Central memory CD8-positive, alpha-beta T cell (primary cell): ENCODE results near the gene SH3BP1.

Source experiments
- ATAC-seq: fragments of 150-1000 bp; cut with Tn5 transposase; replicated peaks from 2 replicates; pipeline ENCODE4 v1.10.0; 2022; ENCODE audit warnings: mild to moderate bottlenecking, moderate FRiP score, moderate number of reproducible peaks; ENCODE audit not compliant: poor library complexity, severe bottlenecking; ENCODE audit errors: extremely low read depth
- DNase-seq, 2 donors: peaks; one replicate each; pipeline ENCODE4 v3.0.0; 2021; ENCODE audit warnings: low spot score in 2 of 2
- H3K27ac Mint-ChIP-seq: one replicate; pipeline ENCODE4 v1.8.0; 2022; ENCODE audit warnings: low read depth, mild to moderate bottlenecking, moderate library complexity, mixed read lengths
- H3K27me3 Mint-ChIP-seq: one replicate; pipeline ENCODE4 v1.8.0; 2022; ENCODE audit warnings: mixed read lengths
- H3K36me3 Mint-ChIP-seq: one replicate; pipeline ENCODE4 v1.8.0; 2022; ENCODE audit warnings: mild to moderate bottlenecking, moderate library complexity, mixed read lengths; ENCODE audit not compliant: insufficient read depth
- H3K4me1 Mint-ChIP-seq: one replicate; pipeline ENCODE4 v1.8.0; 2022; ENCODE audit warnings: mixed read lengths
- H3K4me3 Mint-ChIP-seq: one replicate; pipeline ENCODE4 v1.8.0; 2022; ENCODE audit warnings: mild to moderate bottlenecking, moderate library complexity, mixed read lengths
- H3K9me3 Mint-ChIP-seq: one replicate; pipeline ENCODE4 v1.8.0; 2022; ENCODE audit warnings: mixed read lengths

The SH3BP1 gene

GRCh38 chr22:37672206-37672919, 32.9 kb downstream of the SH3BP1 start:
- H3K4me3 Mint-ChIP-seq = no peak overlapping the region
- H3K9me3 Mint-ChIP-seq = no peaks in the 10 kb centered on the region
- no peaks in the 10 kb centered on the region for H3K27me3 Mint-ChIP-seq
- peaks cover 37% of the 10 kb centered on the region for H3K4me1 Mint-ChIP-seq
- H3K36me3 Mint-ChIP-seq = peaks cover 12% of the 10 kb centered on the region
- no peak for ATAC-seq
- H3K27ac Mint-ChIP-seq = no peak overlapping the region
- no peak for DNase-seq

DNA sequence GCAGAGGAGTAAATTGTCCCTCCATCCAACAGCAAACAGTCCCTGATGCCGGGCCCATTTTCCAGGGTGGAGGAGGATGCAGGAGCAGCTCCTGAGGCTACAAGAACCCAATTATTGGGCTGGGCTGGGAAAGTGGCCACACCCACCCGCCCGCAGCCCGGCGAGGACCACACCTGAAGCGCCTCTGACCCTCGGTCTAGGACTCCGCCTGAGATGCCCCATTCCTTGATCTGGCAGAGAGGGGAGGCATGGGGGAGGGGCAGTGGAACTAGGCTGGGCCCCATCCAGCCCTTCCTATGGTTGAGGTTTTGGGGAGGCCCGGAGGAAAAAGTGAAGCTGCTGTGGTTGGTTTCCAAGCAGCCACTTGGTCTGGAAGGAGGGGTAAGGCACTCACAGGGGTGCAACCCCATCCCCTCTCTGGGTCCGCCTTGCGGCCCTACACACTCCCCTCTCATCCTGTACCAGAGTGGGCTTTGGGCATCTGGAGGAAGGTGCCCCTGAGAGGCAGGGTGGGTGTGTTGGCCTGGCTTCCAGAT, 33.5 kb downstream of the SH3BP1 start:
- H3K4me3 Mint-ChIP-seq = no peak overlapping the region
- peaks cover 41% of the 10 kb centered on the region for H3K4me1 Mint-ChIP-seq

DNA sequence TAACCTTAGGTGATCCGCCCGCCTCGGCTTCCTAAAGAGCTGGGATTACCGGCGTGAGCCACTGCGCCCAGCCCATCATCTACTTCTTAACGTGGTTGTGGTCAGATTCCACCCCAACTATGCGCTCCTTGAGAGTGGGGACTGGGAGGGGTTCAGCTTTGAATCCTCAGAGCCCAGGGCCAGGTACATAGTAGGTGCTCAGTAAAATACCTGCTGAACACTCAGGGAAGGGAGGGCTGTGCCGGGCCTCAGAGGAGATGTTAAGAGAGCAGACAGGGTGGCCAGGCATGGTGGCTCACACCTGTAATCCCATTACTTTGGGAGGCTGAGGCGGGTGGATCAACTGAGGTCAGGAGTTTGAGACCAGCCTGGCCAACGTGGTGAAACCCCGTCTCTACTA, 34.8 kb downstream of the SH3BP1 start:
- Mint-ChIP-seq H3K36me3 (peaks cover 14% of the 10 kb centered on the region), H3K9me3 (no peaks in the 10 kb centered on the region), H3K4me1 (peaks cover 44% of the 10 kb centered on the region), H3K4me3 (peak overlapping the region; percentile 88), H3K27me3 (no peaks in the 10 kb centered on the region), H3K27ac (peak overlapping the region; percentile 54)
- ATAC-seq (no peak), DNase-seq (no peak)

More for the DNA sequence above, 33.5 kb downstream of the SH3BP1 start:
- DNase-seq = no peak
- Mint-ChIP-seq H3K9me3 (no peaks in the 10 kb centered on the region), H3K27me3 (no peaks in the 10 kb centered on the region), H3K36me3 (peaks cover 16% of the 10 kb centered on the region), H3K27ac (no peak overlapping the region)
- no peak for ATAC-seq

DNA sequence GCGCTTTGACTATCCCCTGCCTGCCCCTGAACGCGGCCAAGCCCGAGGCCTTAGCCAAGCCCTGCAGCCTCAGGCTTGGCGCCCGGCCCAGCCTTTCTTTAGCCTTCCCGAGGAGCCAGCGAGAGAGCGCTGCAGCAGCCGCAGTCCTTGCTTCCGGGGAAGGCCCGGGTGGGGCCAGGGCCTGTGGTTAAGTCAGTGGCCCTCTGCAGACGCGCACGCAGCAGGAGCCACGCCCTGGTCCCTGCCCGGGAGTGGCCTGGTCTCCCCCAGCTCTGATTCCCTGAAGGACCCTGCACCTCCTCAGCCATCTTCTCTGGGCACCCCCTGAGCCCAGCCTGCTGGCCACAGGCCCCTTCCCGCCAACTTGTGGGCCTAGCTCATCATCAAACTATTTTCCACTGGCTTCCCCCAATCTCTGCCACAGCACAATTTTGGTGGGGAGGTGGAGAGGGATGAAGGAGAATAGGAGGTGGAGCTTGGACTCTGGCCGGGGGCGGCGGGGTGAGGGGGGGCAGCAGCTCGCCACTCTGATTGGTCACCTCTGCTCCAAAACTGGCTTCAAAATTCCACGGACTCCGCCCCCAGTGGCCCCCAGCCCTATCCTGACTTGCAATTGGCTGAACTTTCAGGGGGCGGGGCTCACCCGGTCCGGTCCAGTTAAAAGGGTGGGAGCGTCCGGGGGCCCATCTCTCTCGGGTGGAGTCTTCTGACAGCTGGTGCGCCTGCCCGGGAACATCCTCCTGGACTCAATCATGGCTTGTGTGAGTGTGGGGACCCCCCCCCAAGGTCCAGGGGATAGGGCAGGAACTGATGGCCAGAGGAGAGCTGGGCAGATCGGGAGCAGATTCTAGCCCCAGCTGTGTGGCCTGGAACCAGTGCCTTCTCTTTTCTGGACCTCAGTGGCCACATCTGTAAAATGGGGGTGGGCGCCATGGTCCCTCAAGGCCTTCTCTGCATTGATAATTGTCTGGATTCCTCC, 35.8 kb downstream of the SH3BP1 start, which contains the start of gene LGALS1:
TSS of gene LGALS1 (plus strand) at position 686 of the 979 bp plus-strand sequence. CDS start at position 753, 67 bp downstream.
- H3K4me3 Mint-ChIP-seq = peak within 1 kb of the TSS; percentile 88
- H3K27ac Mint-ChIP-seq = peak within 1 kb of the TSS; percentile 94
- no peaks in the 10 kb centered on the region for H3K9me3 Mint-ChIP-seq
- H3K36me3 Mint-ChIP-seq = peaks cover 18% of the 10 kb centered on the region
- ATAC-seq = no peak
- no peak for DNase-seq
- H3K4me1 Mint-ChIP-seq = peaks cover 44% of the 10 kb centered on the region
- H3K27me3 Mint-ChIP-seq = no peaks in the 10 kb centered on the region

GRCh38 chr22:37675930-37676735, 36.7 kb downstream of the SH3BP1 start:
- H3K36me3 Mint-ChIP-seq = peaks cover 19% of the 10 kb centered on the region
- peak overlapping the region; percentile 94 for H3K27ac Mint-ChIP-seq
- H3K27me3 Mint-ChIP-seq = no peaks in the 10 kb centered on the region
- ATAC-seq (no peak), DNase-seq (no peak)
- H3K9me3 Mint-ChIP-seq = no peaks in the 10 kb centered on the region
- H3K4me3 Mint-ChIP-seq = peak overlapping the region; percentile 88
- peaks cover 46% of the 10 kb centered on the region for H3K4me1 Mint-ChIP-seq

GRCh38 chr22:37676736-37677492, 37.4 kb downstream of the SH3BP1 start:
- H3K9me3 Mint-ChIP-seq = no peaks in the 10 kb centered on the region
- peak overlapping the region; percentile 94 for H3K27ac Mint-ChIP-seq
- peak overlapping the region; percentile 88 for H3K4me3 Mint-ChIP-seq
- H3K4me1 Mint-ChIP-seq = peaks cover 54% of the 10 kb centered on the region
- ATAC-seq (peak; percentile 89), DNase-seq (peak; percentile 83 to 92)
- H3K27me3 Mint-ChIP-seq = no peaks in the 10 kb centered on the region
- peaks cover 19% of the 10 kb centered on the region for H3K36me3 Mint-ChIP-seq

DNA sequence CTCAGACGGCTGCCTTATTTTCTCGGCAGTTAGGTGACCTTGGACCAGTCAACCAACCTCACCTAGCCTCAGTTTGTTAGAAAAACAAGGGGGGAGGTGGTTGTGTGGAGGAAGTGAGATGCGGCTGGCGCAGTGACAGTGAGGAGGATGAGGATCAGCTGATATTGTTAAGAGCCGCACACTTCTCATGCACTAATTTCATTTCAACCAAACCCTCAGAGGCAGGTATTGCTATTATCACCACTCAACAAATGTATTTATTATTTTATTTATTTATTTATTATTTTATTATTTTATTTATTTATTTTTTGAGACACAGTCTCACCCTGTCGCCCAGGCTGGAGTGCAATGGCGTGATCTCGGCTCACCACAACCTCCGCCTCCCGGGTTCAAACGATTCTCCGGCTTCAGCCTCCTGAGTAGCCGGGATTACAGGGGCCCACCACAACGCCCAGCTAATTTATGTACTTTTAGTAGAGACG, 38.1 kb downstream of the SH3BP1 start:
- no peaks in the 10 kb centered on the region for H3K27me3 Mint-ChIP-seq
- H3K36me3 Mint-ChIP-seq = peaks cover 18% of the 10 kb centered on the region
- peak overlapping the region; percentile 88 for H3K4me3 Mint-ChIP-seq
- peak overlapping the region; percentile 94 for H3K27ac Mint-ChIP-seq
- peak; percentile 74 for ATAC-seq
- DNase-seq = no peak
- peaks cover 49% of the 10 kb centered on the region for H3K4me1 Mint-ChIP-seq
- no peaks in the 10 kb centered on the region for H3K9me3 Mint-ChIP-seq

- no peak for ATAC-seq
- H3K36me3 Mint-ChIP-seq = peaks cover 18% of the 10 kb centered on the region
- H3K27ac Mint-ChIP-seq = peak overlapping the region; percentile 94
- H3K4me3 Mint-ChIP-seq = no peak overlapping the region
- H3K4me1 Mint-ChIP-seq = peaks cover 48% of the 10 kb centered on the region
- no peaks in the 10 kb centered on the region for H3K27me3 Mint-ChIP-seq
- H3K9me3 Mint-ChIP-seq = no peaks in the 10 kb centered on the region
- no peak for DNase-seq
These were observed 38.9 kb downstream of the SH3BP1 start for GRCh38 chr22:37678372-37678771.

- Mint-ChIP-seq H3K27me3 (no peaks in the 10 kb centered on the region), H3K4me3 (peak overlapping the region; percentile 26), H3K27ac (no peak overlapping the region), H3K36me3 (peaks cover 18% of the 10 kb centered on the region), H3K4me1 (peaks cover 37% of the 10 kb centered on the region), H3K9me3 (no peaks in the 10 kb centered on the region)
- DNase-seq (no peak), ATAC-seq (no peak)
These were observed 40.2 kb downstream of the SH3BP1 start for GRCh38 chr22:37679670-37680069.

DNA sequence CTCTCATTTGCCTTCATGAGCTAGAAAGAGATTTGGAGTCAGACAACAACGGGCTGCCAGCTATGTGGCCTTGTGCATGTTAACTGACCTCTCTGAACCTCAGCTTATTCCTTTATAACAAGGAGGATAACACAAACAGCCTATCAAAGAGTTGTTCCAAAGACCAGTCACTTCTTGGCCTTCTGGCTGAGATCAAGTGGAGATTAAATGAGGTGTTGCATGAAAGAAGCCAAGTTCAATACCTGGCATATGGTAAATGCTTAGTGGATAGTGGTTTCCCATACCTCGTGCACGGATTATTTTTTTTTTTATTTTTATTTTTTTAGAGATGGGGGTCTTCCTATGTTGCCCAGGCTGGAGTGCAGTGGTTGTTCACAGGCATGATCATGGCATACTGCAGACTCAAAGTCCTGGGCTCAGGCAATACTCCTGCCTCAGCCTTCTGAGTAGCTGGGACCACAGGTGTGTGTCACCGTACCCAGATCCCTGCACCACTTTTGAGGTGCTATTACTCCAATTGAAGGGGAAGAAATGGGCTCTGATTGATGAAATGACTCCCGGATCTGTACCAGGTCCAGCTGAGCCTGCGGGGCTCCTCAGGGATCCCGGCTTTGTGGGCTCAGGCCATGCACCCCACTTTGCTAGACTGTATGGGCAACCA, 40.9 kb downstream of the SH3BP1 start:
- Mint-ChIP-seq H3K36me3 (peaks cover 18% of the 10 kb centered on the region), H3K4me3 (no peak overlapping the region), H3K4me1 (peaks cover 31% of the 10 kb centered on the region), H3K27me3 (no peaks in the 10 kb centered on the region), H3K27ac (no peak overlapping the region), H3K9me3 (no peaks in the 10 kb centered on the region)
- no peak for DNase-seq
- no peak for ATAC-seq

DNA sequence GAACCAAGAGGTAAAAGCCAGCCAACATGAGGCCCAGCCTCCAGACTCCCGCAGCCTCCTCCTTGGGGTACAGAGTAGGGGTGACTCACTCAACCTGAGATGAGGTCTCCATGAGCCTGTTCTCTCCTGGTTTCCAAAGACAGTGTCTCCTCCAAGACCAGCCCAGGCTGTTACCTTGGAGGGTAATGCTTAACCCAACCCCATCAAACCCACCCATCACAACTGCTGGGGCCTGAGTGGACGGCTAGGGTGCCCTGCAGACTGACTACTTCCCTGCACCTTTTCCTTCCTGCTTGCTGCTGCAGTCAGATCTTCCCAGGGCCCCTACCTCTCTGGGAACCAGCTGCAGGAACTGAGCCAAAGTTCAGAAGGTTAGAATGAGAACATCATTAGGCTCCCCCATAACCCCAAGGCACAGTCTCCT, 41.5 kb downstream of the SH3BP1 start:
- no peak overlapping the region for H3K4me3 Mint-ChIP-seq
- H3K9me3 Mint-ChIP-seq = no peaks in the 10 kb centered on the region
- peaks cover 30% of the 10 kb centered on the region for H3K4me1 Mint-ChIP-seq
- ATAC-seq (no peak), DNase-seq (no peak)
- H3K27me3 Mint-ChIP-seq = no peaks in the 10 kb centered on the region
- no peak overlapping the region for H3K27ac Mint-ChIP-seq
- peaks cover 18% of the 10 kb centered on the region for H3K36me3 Mint-ChIP-seq
